G401 (cell line): ENCODE results near the gene MBD3L2B. TPM values are rescaled to one million over a fixed set of nuclear protein-coding genes. Genes with fewer than 3 reads are reported as not detected.
"Not testable (repeated sequence)": the region's sequence is repeated elsewhere in the genome, so short reads cannot be mapped to it uniquely, and the experiment has no call there.

Source experiments
- DNase-seq: peaks from one replicate; pipeline ENCODE4 v3.0.0-alpha.2; 2015; ENCODE audit warnings: low spot score
- in situ Hi-C: cut with HindIII; loops from 2 replicates; pipeline ENCODE4 v1.10.0; 2016; ENCODE audit warnings: low sequenced_read_pairs, mixed read lengths
- total RNA-seq: library from RNA; depleted of rRNA; stranded (reverse); fragments of >200 nt; shearing (Covaris generic); gene quantifications from 2 replicates; pipeline ENCODE4 v1.2.3, GENCODE V29; 2014; rRNA removed

MBD3L2B gene
- total RNA-seq = 11.6 TPM in 1 of 2 replicates, not detected in the other

- in situ Hi-C loops, DNase-seq: not testable (repeated sequence)
Observed at GRCh38 chr19:7021331-7021730, at the start of gene MBD3L2B. MBD3L2B (minus strand) TSS chr19:7021431; CDS start chr19:7021397, 34 bp downstream.

- in situ Hi-C loops = no loop called here
- no peak for DNase-seq
Observed at GRCh38 chr19:7069904-7070226, 48.6 kb upstream of the MBD3L2B start.

DNA sequence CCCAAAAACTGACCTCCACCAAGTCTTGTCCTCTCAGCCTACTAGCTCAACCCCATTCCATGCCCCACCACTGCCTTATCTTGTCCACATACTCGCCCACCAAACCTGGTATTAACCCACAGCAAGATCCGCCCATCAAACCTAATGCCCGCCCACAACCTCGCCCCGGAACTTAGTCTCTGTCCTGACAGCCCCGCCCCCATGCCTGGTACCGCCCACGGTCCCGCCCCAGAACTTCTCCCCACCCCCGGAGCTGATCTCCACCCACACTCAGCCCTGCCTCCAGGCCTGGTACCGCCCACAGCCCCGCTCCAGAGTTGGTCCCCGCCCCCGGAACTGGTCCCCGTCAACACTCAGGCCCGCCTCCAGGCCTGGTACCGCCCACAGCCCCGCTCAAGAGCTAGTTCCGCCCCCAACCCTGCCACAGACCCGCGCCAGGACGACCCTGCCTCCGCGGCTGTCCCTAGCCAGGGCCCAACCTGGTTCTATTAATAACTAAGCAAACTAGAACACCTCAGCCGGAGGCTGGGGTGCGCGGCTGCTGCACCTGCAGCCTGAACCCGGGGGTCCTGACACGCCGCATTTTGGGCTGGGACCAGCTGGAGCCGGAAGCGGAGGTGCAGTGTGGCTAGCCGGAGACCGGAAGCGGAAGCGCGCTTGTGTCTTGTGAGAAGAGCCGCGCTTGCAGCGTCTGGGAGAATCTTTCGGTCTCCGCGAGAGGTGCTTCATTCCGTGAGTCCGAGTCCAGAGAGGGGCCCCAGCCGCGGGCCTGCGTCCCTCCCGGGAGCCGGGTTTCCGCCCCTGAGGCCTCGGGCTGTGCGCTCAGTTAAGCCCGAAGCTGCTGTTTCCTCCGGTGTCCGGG is 48.0 kb upstream of the MBD3L2B start, which contains the start of gene ZNF557:
Gene ZNF557 (plus strand): TSS at position 662 of the 862 bp plus-strand sequence. CDS start 5,372 bp downstream, outside the sequence.
- peak; percentile 98 for DNase-seq
- in situ Hi-C loops = no loop called here

GRCh38 chr19:7068599-7068998 is 47.4 kb upstream of the MBD3L2B start:
- DNase-seq = no peak
- in situ Hi-C loops = no loop called here

- no peak for DNase-seq
- in situ Hi-C loops = no loop called here
Observed at GRCh38 chr19:7067716-7068115, 46.5 kb upstream of the MBD3L2B start.

DNA sequence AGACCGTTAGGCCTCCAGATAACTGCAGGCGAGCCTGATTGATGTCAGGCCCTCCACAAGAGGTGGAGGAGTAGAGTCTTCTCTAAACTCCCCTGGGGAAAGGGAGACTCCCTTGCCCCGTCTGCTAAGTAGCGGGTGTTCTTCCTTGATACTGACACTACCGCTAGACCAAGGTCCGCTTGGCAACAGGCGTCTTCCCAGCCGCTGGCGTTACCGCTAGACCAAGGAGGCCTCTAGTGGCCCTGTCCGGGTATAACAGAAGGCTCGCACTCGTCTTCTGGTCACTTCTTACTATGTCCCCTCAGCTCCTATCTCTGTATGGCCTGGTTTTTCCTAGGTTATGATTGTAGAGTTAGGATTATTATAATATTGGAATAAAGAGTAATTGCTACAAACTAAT is 45.9 kb upstream of the MBD3L2B start:
- DNase-seq, in situ Hi-C loops: not testable (repeated sequence)

DNA sequence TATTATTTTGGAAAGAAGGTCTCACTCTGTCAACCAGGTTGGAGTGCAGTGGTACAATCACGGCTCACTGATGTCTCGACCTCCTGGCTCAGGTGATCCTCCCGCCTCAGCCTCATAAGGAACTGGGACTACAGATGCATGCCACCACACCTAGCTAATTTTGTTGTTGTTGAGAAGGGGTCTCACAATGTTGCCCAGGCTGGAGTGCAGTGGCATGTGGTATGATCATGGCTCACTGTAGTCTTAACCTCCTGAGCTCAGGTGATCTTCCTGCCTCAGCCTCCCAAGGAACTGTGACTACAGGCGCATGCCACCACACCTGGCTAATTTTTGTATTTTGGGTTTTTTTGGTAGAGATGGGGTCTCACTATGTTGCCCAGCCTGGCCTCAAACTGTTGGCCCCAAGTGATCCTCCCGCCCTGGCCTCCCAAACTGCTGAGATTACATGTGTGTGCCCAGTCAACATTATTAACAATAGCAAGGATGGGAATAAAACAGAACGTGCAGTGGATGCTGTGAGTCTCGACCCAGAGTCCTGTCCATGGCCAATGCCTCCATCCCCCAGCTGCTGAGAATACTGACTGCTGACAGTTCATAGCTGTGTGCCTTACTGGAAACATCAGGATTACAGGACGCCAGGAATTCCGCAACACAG is 42.7 kb upstream of the MBD3L2B start:
- in situ Hi-C loops = no loop called here
- no peak for DNase-seq

DNA sequence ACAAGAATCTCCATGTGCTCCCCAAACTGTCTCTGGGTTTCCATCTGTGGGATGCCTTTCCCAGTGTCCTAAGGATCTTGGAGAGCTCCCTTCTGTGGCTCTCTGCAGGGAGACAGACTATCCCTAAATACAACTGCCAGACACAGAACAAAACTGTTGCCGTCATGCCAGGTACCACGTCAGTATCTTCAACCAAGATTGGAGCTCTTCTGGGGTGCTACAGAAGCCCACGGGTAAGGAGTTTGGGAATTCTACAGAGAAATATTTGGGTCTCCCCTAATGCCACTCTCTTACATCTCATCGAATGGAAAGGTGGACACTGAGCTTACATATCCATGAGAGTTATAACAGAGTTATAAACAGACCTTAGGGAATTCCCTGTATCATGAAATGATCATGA is 42.1 kb upstream of the MBD3L2B start:
- in situ Hi-C loops = no loop called here
- no peak for DNase-seq

DNA sequence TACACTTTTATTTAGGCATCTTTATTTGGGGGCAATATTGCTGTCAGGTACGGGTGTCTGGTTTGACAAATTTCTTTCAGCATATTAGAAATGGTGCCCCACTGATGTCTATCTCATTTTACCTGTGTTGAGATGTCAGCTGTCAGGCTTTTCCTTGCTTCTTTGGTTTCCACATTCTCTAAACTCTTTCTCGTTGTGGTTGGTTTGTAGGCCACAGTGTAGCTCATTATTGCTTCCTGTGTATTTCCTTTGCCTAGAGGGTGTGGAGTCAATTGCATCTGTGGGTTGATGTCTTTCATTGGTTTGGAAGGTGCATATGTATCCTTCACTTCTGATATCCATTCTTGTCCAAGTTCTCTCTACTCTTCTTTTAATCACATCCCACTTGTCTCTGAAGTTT is 38.7 kb upstream of the MBD3L2B start:
- in situ Hi-C loops, DNase-seq: not testable (repeated sequence)

DNA sequence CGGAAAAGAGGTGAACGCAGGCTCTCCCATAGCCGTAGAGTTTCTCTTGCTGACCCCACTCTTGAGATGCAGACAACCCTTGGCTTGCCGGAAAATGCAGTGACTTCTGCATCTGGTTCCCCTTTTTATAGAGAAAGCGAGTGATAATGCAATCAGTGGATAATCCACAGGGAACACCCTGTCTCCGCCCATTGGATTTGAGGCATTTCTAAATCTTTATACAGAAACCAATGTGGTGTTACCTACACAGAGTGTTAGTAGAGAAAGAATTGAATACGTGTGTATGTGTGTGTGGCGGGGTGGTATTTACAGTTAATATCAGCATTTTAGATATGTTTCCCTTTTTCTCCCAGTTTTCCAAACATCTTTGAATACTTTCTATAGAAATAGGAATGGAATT is 37.3 kb upstream of the MBD3L2B start, which contains the start of gene MBD3L3:
Gene MBD3L3 (minus strand): TSS at position 101 of the 400 bp plus-strand sequence. CDS start 71 bp downstream, at position 30.
- DNase-seq, in situ Hi-C loops: not testable (repeated sequence)

DNA sequence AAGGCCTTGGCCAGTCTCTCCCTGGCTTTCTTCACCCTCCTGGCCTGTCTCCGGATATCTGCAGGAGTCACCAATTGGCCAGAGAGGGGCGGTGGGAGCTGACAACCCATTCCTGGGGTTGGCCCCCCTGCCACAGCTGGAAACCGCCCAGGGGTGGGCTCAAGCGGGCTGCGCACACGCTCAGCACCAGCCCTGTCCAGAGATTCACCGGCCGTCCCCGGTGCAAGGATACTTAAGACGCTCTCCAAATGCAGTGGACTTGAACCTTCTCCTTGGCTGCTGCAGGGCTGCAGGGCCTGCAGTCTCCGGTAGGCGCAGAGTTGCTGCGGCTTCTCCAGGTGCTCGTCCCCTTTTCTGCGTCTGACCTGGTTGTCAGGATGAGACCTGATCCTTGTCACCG is 35.1 kb upstream of the MBD3L2B start:
- DNase-seq, in situ Hi-C loops: not testable (repeated sequence)

DNA sequence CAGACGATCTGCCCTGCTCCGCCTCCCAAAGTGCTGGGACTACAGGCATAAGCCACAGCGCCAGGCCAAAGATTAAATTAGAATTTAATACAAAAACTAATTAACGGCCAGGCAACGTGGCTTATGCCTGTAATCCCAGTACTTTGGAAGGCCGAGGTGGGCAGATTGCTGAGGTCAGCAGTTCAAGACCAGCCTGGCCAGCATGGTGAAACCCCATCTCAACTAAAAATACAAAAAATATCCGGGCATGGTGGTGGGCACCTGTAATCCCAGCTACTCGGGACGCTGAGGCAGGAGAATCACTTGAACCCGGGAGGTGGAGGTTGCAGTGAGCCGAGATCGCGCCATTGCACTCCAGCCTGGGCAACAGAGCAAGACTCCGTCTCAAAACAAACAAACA is 34.4 kb upstream of the MBD3L2B start:
- in situ Hi-C loops, DNase-seq: not testable (repeated sequence)

DNA sequence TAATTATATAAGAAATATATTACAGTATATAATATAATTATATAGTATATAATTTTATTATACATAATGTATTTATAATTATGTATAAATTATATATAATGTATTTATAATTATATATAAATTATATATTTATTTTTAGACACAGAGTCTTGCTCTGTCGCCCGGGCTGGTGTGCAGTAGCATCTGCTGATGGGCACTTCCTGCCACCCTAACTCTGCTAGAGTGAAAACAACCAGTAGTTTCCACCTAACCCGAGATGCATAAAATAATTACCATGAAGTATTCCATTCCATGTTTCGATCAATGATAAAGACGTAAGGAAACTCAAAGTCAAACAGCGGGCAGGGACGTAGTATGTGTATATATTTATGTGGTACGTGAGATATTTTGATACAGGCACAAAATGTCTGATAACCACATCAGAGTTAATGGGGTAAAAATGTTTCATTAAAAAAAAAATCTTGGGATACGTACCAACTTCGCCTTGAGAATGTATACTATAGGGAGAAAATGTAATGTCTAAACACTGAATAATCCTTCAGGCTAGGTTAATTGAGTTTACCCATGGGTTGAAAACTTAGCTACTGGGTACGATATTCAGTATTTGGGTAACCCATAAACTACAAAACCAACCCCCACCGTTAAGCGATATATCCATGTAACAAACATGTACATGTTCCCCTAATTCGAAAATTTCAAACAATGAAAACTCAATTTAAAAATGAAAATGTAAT is 33.6 kb upstream of the MBD3L2B start:
- DNase-seq, in situ Hi-C loops: not testable (repeated sequence)

GRCh38 chr19:7052896-7053295 is 31.7 kb upstream of the MBD3L2B start:
- DNase-seq, in situ Hi-C loops: not testable (repeated sequence)

DNA sequence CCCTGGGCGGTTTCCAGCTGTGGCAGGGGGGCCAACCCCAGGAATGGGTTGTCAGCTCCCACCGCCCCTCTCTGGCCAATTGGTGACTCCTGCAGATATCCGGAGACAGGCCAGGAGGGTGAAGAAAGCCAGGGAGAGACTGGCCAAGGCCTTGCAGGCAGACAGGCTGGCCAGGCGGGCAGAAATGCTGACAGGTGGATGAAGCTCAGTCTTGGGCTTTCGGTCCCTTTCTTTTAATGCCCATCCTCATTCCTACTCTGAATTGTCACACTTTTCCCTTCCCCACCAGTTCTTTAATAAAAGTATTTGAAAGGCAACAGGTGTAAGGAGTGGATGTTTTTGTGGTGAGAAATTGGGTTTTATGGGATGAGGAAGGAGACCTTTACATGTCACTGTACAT is 30.2 kb upstream of the MBD3L2B start:
- in situ Hi-C loops, DNase-seq: not testable (repeated sequence)

- in situ Hi-C loops = not testable (repeated sequence)
Observed at GRCh38 chr19:7049021-7049420, 27.8 kb upstream of the MBD3L2B start, which contains the start of gene MBD3L2. MBD3L2 (plus strand) TSS chr19:7049321; CDS start chr19:7049374, 53 bp downstream.

DNA sequence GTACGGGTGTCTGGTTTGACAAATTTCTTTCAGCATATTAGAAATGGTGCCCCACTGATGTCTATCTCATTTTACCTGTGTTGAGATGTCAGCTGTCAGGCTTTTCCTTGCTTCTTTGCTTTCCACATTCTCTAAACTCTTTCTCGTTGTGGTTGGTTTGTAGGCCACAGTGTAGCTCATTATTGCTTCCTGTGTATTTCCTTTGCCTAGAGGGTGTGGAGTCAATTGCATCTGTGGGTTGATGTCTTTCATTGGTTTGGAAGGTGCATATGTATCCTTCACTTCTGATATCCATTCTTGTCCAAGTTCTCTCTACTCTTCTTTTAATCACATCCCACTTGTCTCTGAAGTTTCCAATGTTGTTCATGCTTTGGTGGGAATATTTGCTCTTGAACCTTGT is 20.3 kb upstream of the MBD3L2B start:
- in situ Hi-C loops, DNase-seq: not testable (repeated sequence)

More at GRCh38 chr19:7049021-7049420, 27.8 kb upstream of the MBD3L2B start, which contains the start of gene MBD3L2:
- DNase-seq = not testable (repeated sequence)

DNA sequence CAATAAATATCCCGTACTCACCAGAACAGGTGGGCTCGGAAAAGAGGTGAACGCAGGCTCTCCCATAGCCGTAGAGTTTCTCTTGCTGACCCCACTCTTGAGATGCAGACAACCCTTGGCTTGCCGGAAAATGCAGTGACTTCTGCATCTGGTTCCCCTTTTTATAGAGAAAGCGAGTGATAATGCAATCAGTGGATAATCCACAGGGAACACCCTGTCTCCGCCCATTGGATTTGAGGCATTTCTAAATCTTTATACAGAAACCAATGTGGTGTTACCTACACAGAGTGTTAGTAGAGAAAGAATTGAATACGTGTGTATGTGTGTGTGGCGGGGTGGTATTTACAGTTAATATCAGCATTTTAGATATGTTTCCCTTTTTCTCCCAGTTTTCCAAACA is 18.8 kb upstream of the MBD3L2B start, which contains the start of gene MBD3L4:
Gene MBD3L4 (minus strand): TSS at position 101 of the 400 bp plus-strand sequence. CDS start 35 bp downstream, at position 66.
- DNase-seq, in situ Hi-C loops: not testable (repeated sequence)

- DNase-seq, in situ Hi-C loops: not testable (repeated sequence)
Observed at GRCh38 chr19:7030278-7030677, 9.0 kb upstream of the MBD3L2B start, which contains the start of gene MBD3L5. MBD3L5 (plus strand) TSS chr19:7030578; CDS start chr19:7030612, 34 bp downstream.
